Nephron progenitor cell (in vitro differentiated cells): Measurements from ENCODE around the gene GPR84.

ENCODE experiments used
- DNase-seq: peaks from one replicate; pipeline ENCODE4 v3.0.0; 2021
- H3K27ac Mint-ChIP-seq: 2 replicates; pipeline ENCODE4 v1.8.0; 2021; ENCODE audit warnings: mild to moderate bottlenecking, moderate library complexity, mixed read lengths
- H3K27me3 Mint-ChIP-seq: 2 replicates; pipeline ENCODE4 v1.8.0; 2021; ENCODE audit warnings: mild to moderate bottlenecking, low read depth, mixed read lengths; ENCODE audit not compliant: poor library complexity
- H3K36me3 Mint-ChIP-seq: 2 replicates; pipeline ENCODE4 v1.8.0; 2021; ENCODE audit warnings: low read depth, mixed read lengths
- H3K4me1 Mint-ChIP-seq: 2 replicates; pipeline ENCODE4 v1.8.0; 2021; ENCODE audit warnings: mixed read lengths
- H3K4me3 Mint-ChIP-seq: 2 replicates; pipeline ENCODE4 v1.8.0; 2021; ENCODE audit warnings: mild to moderate bottlenecking, moderate library complexity, mixed read lengths
- H3K9me3 Mint-ChIP-seq: 2 replicates; pipeline ENCODE4 v1.8.0; 2021; ENCODE audit warnings: mild to moderate bottlenecking, moderate library complexity, mixed read lengths
- CTCF ChIP-seq: fragments of 200-600 bp; sonication (generic); IDR thresholded peaks from 2 replicates; pipeline ENCODE4 v1.5.0; 2021; ENCODE audit warnings: antibody characterized with exemption

GPR84 gene

DNA sequence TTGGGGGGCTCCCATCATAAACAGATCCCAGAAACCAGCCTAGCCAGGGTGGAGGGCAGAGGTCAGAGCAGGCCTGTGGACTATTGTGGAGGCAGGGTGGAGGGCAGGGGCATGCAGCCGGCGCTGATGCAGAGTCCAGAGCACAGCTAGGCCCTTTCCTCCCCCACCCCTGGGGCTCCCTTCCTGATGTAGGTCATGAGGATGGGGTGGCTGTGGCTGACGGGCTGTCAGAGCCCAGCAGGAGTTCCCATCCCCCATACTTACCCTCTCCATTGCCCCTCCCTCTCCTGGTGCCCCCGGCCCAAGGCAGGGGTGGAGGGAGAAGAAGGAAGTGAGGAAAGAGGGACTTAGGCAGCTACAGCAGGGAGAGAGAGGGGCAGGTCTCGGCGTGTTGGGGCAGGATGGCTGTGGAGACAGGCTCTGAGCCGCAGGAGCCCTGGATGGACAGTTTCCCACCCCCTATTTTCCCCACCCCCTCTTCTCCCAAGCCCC is 25.9 kb upstream of the GPR84 start:
- Mint-ChIP-seq H3K9me3 (no peaks in the 10 kb centered on the region), H3K27me3 (peaks cover 3% of the 10 kb centered on the region), H3K4me3 (peak overlapping the region; percentile 88), H3K4me1 (peaks cover 90% of the 10 kb centered on the region), H3K36me3 (peaks cover 10% of the 10 kb centered on the region), H3K27ac (peak overlapping the region; percentile 7)
- DNase-seq, result no peak
- no peak for TF ChIP-seq CTCF

- H3K4me3 Mint-ChIP-seq, result peak overlapping the region; percentile 88
- H3K27ac Mint-ChIP-seq, result peak overlapping the region; percentile 7
- H3K27me3 Mint-ChIP-seq, result peaks cover 3% of the 10 kb centered on the region
- H3K9me3 Mint-ChIP-seq, result no peaks in the 10 kb centered on the region
- no peak for TF ChIP-seq CTCF
- peaks cover 90% of the 10 kb centered on the region for H3K4me1 Mint-ChIP-seq
- no peak for DNase-seq
- peaks cover 4% of the 10 kb centered on the region for H3K36me3 Mint-ChIP-seq
These were observed 25.4 kb upstream of the GPR84 start for GRCh38 chr12:54389607-54390175.

- peaks cover 3% of the 10 kb centered on the region for H3K27me3 Mint-ChIP-seq
- H3K27ac Mint-ChIP-seq, result no peak overlapping the region
- H3K4me3 Mint-ChIP-seq, result peak overlapping the region; percentile 88
- no peaks in the 10 kb centered on the region for H3K36me3 Mint-ChIP-seq
- DNase-seq, result no peak
- peaks cover 90% of the 10 kb centered on the region for H3K4me1 Mint-ChIP-seq
- no peaks in the 10 kb centered on the region for H3K9me3 Mint-ChIP-seq
- TF ChIP-seq CTCF, result no peak
These were observed 24.8 kb upstream of the GPR84 start for GRCh38 chr12:54389134-54389508.

- no peaks in the 10 kb centered on the region for H3K9me3 Mint-ChIP-seq
- peaks cover 3% of the 10 kb centered on the region for H3K27me3 Mint-ChIP-seq
- peak overlapping the region; percentile 39 for H3K27ac Mint-ChIP-seq
- no peak overlapping the region for H3K4me3 Mint-ChIP-seq
- no peak for DNase-seq
- peaks cover under 1% of the 10 kb centered on the region for H3K36me3 Mint-ChIP-seq
- H3K4me1 Mint-ChIP-seq, result peaks cover 90% of the 10 kb centered on the region
- no peak for TF ChIP-seq CTCF
These were observed 24.2 kb upstream of the GPR84 start for GRCh38 chr12:54388237-54389133.

DNA sequence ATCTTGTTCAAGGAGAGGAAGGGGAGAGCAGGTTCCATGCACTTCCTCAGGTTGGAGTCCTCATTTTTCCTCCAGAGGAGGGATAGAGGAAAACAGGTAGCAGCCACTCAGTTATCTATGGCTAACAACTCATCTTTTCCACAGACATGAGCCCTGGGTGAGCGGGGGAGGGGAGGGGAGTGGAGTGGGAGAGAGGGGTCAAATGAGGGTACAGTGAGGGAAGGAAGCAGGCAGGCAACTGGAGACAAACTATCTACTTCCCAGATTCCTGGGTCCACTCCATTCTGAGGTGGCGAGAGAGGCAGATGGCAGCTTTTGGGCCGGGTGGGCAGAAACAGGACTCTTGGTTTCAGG is 22.8 kb upstream of the GPR84 start:
- peaks cover 81% of the 10 kb centered on the region for H3K4me1 Mint-ChIP-seq
- no peaks in the 10 kb centered on the region for H3K9me3 Mint-ChIP-seq
- H3K27ac Mint-ChIP-seq, result peak overlapping the region; percentile 80

More for the DNA sequence above, 22.8 kb upstream of the GPR84 start:
- Mint-ChIP-seq H3K27me3 (peaks cover 3% of the 10 kb centered on the region), H3K36me3 (peaks cover 5% of the 10 kb centered on the region), H3K4me3 (no peak overlapping the region)
- DNase-seq, result no peak
- TF ChIP-seq CTCF, result no peak
